ENCODE data around the gene RPS19BP1. TPM values are rescaled to one million over a fixed set of nuclear protein-coding genes. Genes with fewer than 3 reads are reported as not detected.

RPS19BP1 gene
- polyA plus RNA-seq, 4 donors: 59.8 to 186 (median 181) TPM

- FAIRE-seq: no peak
- 53 to 68% (median 53%) methylated on average over 8 of the region's 8 CpGs for whole genome bisulfite sequencing, 3 donors
Measured at GRCh38 chr22:39536711-39537110, 4.2 kb upstream of the RPS19BP1 start.

DNA sequence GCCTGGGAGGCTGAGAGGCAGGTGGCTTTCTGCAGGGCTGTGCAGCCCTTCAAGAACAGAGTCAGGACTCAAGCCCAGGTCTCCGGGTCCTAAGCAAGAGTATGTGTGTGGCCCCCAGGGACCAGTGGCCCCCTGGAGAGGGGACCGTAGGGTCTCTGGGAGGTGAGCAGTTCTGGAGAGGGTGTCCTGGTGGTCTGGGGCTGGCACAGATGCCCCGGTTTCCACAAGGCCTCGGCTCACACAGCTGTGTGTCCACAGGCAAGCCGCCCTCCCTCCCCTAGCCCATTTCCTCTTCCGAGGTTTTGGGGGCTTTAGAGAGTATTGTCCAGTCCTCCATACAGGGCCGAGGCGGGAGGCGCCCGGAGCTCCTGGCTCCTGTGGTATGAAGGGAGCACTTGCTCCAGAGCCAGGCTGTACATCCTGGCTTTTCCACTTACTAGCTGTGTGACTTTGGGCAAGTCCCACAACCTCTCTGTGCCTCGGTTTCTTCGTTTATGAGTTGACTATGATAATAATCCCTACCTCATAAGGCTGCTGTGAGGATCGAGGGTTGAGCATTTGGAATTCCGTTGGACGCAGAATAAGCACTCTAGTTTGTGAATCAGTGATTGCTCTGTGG is 3.4 kb upstream of the RPS19BP1 start:
- no peaks in the 10 kb centered on the region for H3K9me3 ChIP-seq (ENCODE audit: control insufficient read depth in 2 of 2, insufficient read depth in 1 of 2, low read depth in 1 of 2, low read length in 1 of 2)
- no peak for FAIRE-seq
- peaks cover 0 to 5% (median 0%) of the 10 kb centered on the region in 3 donors for H3K36me3 ChIP-seq (ENCODE audit: control insufficient read depth in 3 of 3, insufficient read depth in 2 of 3, low read depth in 1 of 3, low read length in 3 of 3)
- peaks cover 0 to 4% (median 0%) of the 10 kb centered on the region in 3 donors for H3K27me3 ChIP-seq (ENCODE audit: control insufficient read depth in 3 of 3, insufficient read depth in 3 of 3, low read length in 3 of 3)
- H3K27ac ChIP-seq (ENCODE audit: low read depth in 1 of 3, low read length in 2 of 3): no peak overlapping the region
- H3K4me3 ChIP-seq (ENCODE audit: low read depth in 1 of 3, low read length in 3 of 3): no peak overlapping the region
- no peak for DNase-seq
- 79 to 87% (median 86%) methylated on average over 15 of the region's 15 CpGs for WGBS, 3 donors
- peaks cover 0 to 15% (median 3%) of the 10 kb centered on the region in 3 donors for H3K4me1 ChIP-seq (ENCODE audit: control insufficient read depth in 3 of 3, insufficient read depth in 2 of 3, low read depth in 1 of 3, low read length in 2 of 3)

More at GRCh38 chr22:39536711-39537110, 4.2 kb upstream of the RPS19BP1 start:
- no peaks in the 10 kb centered on the region for H3K9me3 ChIP-seq (ENCODE audit: control insufficient read depth in 2 of 2, insufficient read depth in 1 of 2, low read depth in 1 of 2, low read length in 1 of 2)
- H3K4me1 ChIP-seq (ENCODE audit: control insufficient read depth in 3 of 3, insufficient read depth in 2 of 3, low read depth in 1 of 3, low read length in 2 of 3): peaks cover 0 to 7% (median 0%) of the 10 kb centered on the region in 3 donors
- no peak for DNase-seq
- peaks cover 0 to 4% (median 0%) of the 10 kb centered on the region in 3 donors for H3K27me3 ChIP-seq (ENCODE audit: control insufficient read depth in 3 of 3, insufficient read depth in 3 of 3, low read length in 3 of 3)
- no peak overlapping the region for H3K27ac ChIP-seq (ENCODE audit: low read depth in 1 of 3, low read length in 2 of 3)
- no peak overlapping the region for H3K4me3 ChIP-seq (ENCODE audit: low read depth in 1 of 3, low read length in 3 of 3)
- no peaks in the 10 kb centered on the region for H3K36me3 ChIP-seq (ENCODE audit: control insufficient read depth in 3 of 3, insufficient read depth in 2 of 3, low read depth in 1 of 3, low read length in 3 of 3)

GRCh38 chr22:39535357-39535725 is 2.8 kb upstream of the RPS19BP1 start:
- FAIRE-seq (no peak), DNase-seq (no peak)
- WGBS, 3 donors: 27 to 44% (median 41%) methylated on average over 12 to 13 of the region's 13 CpGs
- H3K27ac ChIP-seq (ENCODE audit: low read depth in 1 of 3, low read length in 2 of 3): no peak overlapping the region
- peaks cover 0 to 16% (median 3%) of the 10 kb centered on the region in 3 donors for H3K4me1 ChIP-seq (ENCODE audit: control insufficient read depth in 3 of 3, insufficient read depth in 2 of 3, low read depth in 1 of 3, low read length in 2 of 3)
- H3K4me3 ChIP-seq (ENCODE audit: low read depth in 1 of 3, low read length in 3 of 3): no peak overlapping the region
- no peaks in the 10 kb centered on the region for H3K9me3 ChIP-seq (ENCODE audit: control insufficient read depth in 2 of 2, insufficient read depth in 1 of 2, low read depth in 1 of 2, low read length in 1 of 2)
- H3K27me3 ChIP-seq (ENCODE audit: control insufficient read depth in 3 of 3, insufficient read depth in 3 of 3, low read length in 3 of 3): peaks cover 0 to 4% (median 0%) of the 10 kb centered on the region in 3 donors
- peaks cover 0 to 11% (median 0%) of the 10 kb centered on the region in 3 donors for H3K36me3 ChIP-seq (ENCODE audit: control insufficient read depth in 3 of 3, insufficient read depth in 2 of 3, low read depth in 1 of 3, low read length in 3 of 3)

DNA sequence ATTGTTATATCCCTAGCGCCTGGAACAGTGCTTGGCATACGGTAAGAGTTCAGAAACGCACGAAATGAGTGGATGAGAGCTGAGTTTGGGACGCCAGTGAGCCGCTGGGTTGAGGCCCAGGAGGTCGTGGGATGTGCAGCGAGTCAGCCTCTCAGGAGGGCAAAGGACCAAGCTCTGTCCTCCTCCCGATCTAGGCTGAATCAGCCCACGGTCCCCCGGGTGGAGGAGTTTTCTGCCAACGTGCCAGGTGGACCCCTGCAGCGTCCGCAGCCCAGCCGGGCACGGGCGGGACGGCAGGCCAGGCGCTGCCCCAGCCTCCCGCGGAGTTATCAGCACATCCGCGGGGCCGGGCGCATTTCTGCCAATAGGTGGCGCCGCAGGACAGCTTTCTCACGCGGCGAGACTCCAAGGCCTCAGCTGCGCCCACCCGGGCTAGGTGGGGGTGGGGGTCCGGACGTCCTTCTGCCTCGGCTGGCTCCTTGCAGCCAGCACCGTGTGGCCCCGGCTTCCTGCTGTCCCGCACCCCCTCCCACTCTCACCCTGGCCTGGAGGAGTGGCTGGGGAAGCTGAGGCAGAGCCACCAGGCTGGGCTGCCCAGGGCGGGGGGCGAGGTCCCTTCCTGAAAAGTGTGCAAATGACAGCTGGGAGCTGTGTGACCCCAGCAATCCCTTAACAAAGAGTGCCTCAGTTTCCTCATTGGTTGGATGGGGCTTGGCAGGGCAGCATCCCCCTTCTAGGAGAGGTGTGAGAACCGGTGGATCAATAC is 2.2 kb upstream of the RPS19BP1 start:
- Histone ChIP-seq H3K9me3 (ENCODE audit: control insufficient read depth in 2 of 2, insufficient read depth in 1 of 2, low read depth in 1 of 2, low read length in 1 of 2) (no peaks in the 10 kb centered on the region), H3K27ac (ENCODE audit: low read depth in 1 of 3, low read length in 2 of 3) (no peak overlapping the region), H3K4me1 (ENCODE audit: control insufficient read depth in 3 of 3, insufficient read depth in 2 of 3, low read depth in 1 of 3, low read length in 2 of 3) (peaks cover 0 to 20% (median 3%) of the 10 kb centered on the region in 3 donors), H3K4me3 (ENCODE audit: low read depth in 1 of 3, low read length in 3 of 3) (no peak overlapping the region), H3K36me3 (ENCODE audit: control insufficient read depth in 3 of 3, insufficient read depth in 2 of 3, low read depth in 1 of 3, low read length in 3 of 3) (peaks cover 0 to 16% (median 2%) of the 10 kb centered on the region in 3 donors), H3K27me3 (ENCODE audit: control insufficient read depth in 3 of 3, insufficient read depth in 3 of 3, low read length in 3 of 3) (no peaks in the 10 kb centered on the region)
- DNase-seq (peak; percentile 64 to 87), FAIRE-seq (no peak)
- 4 to 8% (median 8%) methylated on average over 28 to 41 of the region's 41 CpGs for WGBS, 3 donors

DNA sequence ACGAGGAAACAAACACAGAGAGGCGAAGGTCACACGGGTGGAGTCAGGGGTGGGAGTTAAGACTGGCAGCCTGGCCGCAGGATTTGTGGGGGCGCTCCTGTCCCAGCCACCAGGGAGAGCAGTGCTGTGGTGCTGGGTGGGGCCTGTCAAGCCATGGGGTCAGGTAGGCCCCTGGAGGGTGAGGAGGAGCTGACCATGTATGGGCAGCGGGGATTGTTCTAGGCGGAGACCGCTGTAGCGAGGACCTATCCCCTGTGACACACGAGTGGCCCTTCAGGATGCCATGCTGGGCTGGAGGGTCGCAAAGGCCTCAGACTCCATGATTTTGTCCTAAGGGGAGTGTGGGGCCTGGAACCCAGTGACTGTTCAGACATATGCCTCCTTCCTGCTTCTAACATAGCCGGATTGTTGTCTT is 1.6 kb upstream of the RPS19BP1 start:
- DNase-seq (no peak), FAIRE-seq (no peak)
- H3K4me3 ChIP-seq (ENCODE audit: low read depth in 1 of 3, low read length in 3 of 3): no peak overlapping the region
- no peaks in the 10 kb centered on the region for H3K9me3 ChIP-seq (ENCODE audit: control insufficient read depth in 2 of 2, insufficient read depth in 1 of 2, low read depth in 1 of 2, low read length in 1 of 2)
- 73 to 84% (median 75%) methylated on average over 12 of the region's 12 CpGs for WGBS, 3 donors
- H3K27ac ChIP-seq (ENCODE audit: low read depth in 1 of 3, low read length in 2 of 3): no peak overlapping the region
- H3K27me3 ChIP-seq (ENCODE audit: control insufficient read depth in 3 of 3, insufficient read depth in 3 of 3, low read length in 3 of 3): no peaks in the 10 kb centered on the region
- H3K4me1 ChIP-seq (ENCODE audit: control insufficient read depth in 3 of 3, insufficient read depth in 2 of 3, low read depth in 1 of 3, low read length in 2 of 3): peaks cover 0 to 26% (median 3%) of the 10 kb centered on the region in 3 donors
- H3K36me3 ChIP-seq (ENCODE audit: control insufficient read depth in 3 of 3, insufficient read depth in 2 of 3, low read depth in 1 of 3, low read length in 3 of 3): peaks cover 0 to 23% (median 3%) of the 10 kb centered on the region in 3 donors

DNA sequence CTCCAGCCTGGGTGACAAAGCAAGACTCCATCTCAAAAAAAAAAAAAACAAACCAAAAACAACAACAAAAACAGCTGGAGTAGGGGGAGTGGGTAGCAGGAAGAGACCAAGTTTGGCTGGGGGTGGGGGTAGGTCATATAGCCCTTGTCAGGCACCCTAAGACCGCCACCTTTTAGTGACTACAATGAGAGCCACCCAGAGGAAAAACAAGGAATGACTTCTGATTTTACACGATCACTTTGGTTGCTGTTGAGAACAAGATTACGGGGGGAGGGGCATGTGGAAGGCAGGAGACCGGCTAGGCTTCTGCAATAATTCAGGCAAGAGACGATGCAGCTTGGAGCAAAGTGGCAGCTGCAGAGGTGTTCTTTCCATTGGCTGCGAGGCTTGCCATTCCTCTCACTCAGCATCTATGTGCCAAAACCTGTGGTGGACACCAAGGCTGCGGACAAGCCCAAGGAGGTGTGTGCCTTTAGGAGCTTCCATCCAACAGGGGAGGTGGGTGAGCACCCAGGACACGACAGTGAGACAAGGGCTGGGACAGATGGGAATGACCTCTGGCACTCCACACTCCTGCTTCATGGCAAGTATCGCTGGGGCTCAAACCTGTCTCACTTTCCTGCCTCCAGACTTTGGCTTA is 1.7 kb downstream of the RPS19BP1 start:
- no peak for FAIRE-seq
- DNase-seq: peak; percentile 48 to 65
- Histone ChIP-seq H3K27me3 (ENCODE audit: control insufficient read depth in 3 of 3, insufficient read depth in 3 of 3, low read length in 3 of 3) (no peaks in the 10 kb centered on the region), H3K36me3 (ENCODE audit: control insufficient read depth in 3 of 3, insufficient read depth in 2 of 3, low read depth in 1 of 3, low read length in 3 of 3) (peaks cover 0 to 53% (median 3%) of the 10 kb centered on the region in 3 donors), H3K4me3 (ENCODE audit: low read depth in 1 of 3, low read length in 3 of 3) (no peak overlapping the region), H3K9me3 (ENCODE audit: control insufficient read depth in 2 of 2, insufficient read depth in 1 of 2, low read depth in 1 of 2, low read length in 1 of 2) (no peaks in the 10 kb centered on the region), H3K4me1 (ENCODE audit: control insufficient read depth in 3 of 3, insufficient read depth in 2 of 3, low read depth in 1 of 3, low read length in 2 of 3) (peaks cover 2 to 48% (median 3%) of the 10 kb centered on the region in 3 donors), H3K27ac (ENCODE audit: low read depth in 1 of 3, low read length in 2 of 3) (no peak overlapping the region)
- 25 to 38% (median 29%) methylated on average over 9 of the region's 9 CpGs for WGBS, 3 donors

DNA sequence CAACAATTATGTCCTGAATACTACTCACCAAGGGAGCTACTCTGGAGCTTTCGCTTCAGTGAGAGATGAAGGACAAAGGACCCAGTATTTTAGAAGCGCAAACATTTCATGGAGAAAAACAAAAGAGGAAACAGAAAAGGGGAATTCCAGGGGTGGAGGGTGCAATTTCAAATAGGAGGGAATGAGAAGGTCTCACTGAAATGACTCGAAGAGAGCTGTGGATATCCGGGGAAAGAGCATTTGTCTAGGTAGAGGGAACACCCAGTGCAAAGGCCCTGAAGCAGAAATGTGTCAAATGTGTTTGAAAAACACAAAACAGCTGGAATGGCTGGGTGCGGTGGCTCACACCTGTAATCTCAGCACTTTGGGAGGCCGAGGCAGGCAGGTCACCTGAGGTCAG is 2.4 kb downstream of the RPS19BP1 start:
- H3K27ac ChIP-seq (ENCODE audit: low read depth in 1 of 3, low read length in 2 of 3): no peak overlapping the region
- no peak overlapping the region for H3K4me3 ChIP-seq (ENCODE audit: low read depth in 1 of 3, low read length in 3 of 3)
- no peaks in the 10 kb centered on the region for H3K27me3 ChIP-seq (ENCODE audit: control insufficient read depth in 3 of 3, insufficient read depth in 3 of 3, low read length in 3 of 3)
- FAIRE-seq: no peak
- DNase-seq: no peak
- no peaks in the 10 kb centered on the region for H3K9me3 ChIP-seq (ENCODE audit: control insufficient read depth in 2 of 2, insufficient read depth in 1 of 2, low read depth in 1 of 2, low read length in 1 of 2)
- H3K4me1 ChIP-seq (ENCODE audit: control insufficient read depth in 3 of 3, insufficient read depth in 2 of 3, low read depth in 1 of 3, low read length in 2 of 3): peaks cover 2 to 47% (median 3%) of the 10 kb centered on the region in 3 donors
- 66 to 72% (median 69%) methylated on average over 6 of the region's 6 CpGs for WGBS, 3 donors
- peaks cover 2 to 58% (median 3%) of the 10 kb centered on the region in 3 donors for H3K36me3 ChIP-seq (ENCODE audit: control insufficient read depth in 3 of 3, insufficient read depth in 2 of 3, low read depth in 1 of 3, low read length in 3 of 3)

DNA sequence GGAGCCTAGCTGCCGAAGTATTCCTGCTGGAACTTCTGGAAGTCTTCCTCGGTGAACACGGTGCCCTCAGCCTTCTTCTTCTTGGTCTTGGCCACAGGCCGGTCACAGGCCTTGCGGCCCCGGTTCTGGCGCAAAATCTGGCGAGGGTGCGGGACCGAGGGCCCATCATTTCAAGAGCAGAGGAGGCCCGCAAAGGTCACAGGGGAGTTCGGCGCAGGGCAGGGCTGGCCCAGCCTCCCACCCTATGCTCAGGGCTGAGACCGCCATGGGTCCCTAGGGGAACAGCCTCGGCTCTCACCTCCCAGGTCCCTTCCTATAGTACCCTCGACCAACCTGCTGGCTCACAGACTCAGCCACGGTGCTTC is 3.1 kb downstream of the RPS19BP1 start:
- Histone ChIP-seq H3K27me3 (ENCODE audit: control insufficient read depth in 3 of 3, insufficient read depth in 3 of 3, low read length in 3 of 3) (no peaks in the 10 kb centered on the region), H3K4me3 (ENCODE audit: low read depth in 1 of 3, low read length in 3 of 3) (no peak overlapping the region), H3K4me1 (ENCODE audit: control insufficient read depth in 3 of 3, insufficient read depth in 2 of 3, low read depth in 1 of 3, low read length in 2 of 3) (peaks cover 2 to 46% (median 3%) of the 10 kb centered on the region in 3 donors), H3K27ac (ENCODE audit: low read depth in 1 of 3, low read length in 2 of 3) (peak overlapping the region in 1 of 3 donors; percentile 50), H3K36me3 (ENCODE audit: control insufficient read depth in 3 of 3, insufficient read depth in 2 of 3, low read depth in 1 of 3, low read length in 3 of 3) (peaks cover 3 to 64% (median 4%) of the 10 kb centered on the region in 3 donors), H3K9me3 (ENCODE audit: control insufficient read depth in 2 of 2, insufficient read depth in 1 of 2, low read depth in 1 of 2, low read length in 1 of 2) (no peaks in the 10 kb centered on the region)
- no peak for FAIRE-seq
- WGBS, 3 donors: 55 to 56% (median 56%) methylated on average over 17 of the region's 17 CpGs
- no peak for DNase-seq

All from small intestine (tissue), 7 donors.